ENCODE measurements around the gene ATP11A. TPM values are rescaled to one million over a fixed set of nuclear protein-coding genes. Genes with fewer than 3 reads are reported as not detected.

ATP11A gene
- total RNA-seq, 2 experiments from 2014 or later = 28.8 to 30.2 TPM

GRCh38 chr13:112918746-112919145, 228.9 kb downstream of the ATP11A start:
- Mint-ChIP-seq H3K36me3 (ENCODE audit: low read depth) (no peaks in the 10 kb centered on the region), H3K27ac (no peak overlapping the region), H3K4me3 (no peak overlapping the region), H3K27me3 (peaks cover 13% of the 10 kb centered on the region), H3K9me3 (no peaks in the 10 kb centered on the region), H3K4me1 (ENCODE audit: low read depth) (no peaks in the 10 kb centered on the region)
- intact Hi-C loops (cut with micrococcal nuclease) = no loop called here
- ChIA-PET POLR2A (no interaction called here), CTCF (no interaction called here)
- DNase-seq = no peak
- ATAC-seq = no peak
- no peak for TF ChIP-seq CTCF (IDR thresholded peaks at IDR 0.05)

GRCh38 chr13:112923962-112924361, 234.1 kb downstream of the ATP11A start:
- ChIA-PET POLR2A (no interaction called here), CTCF (interaction anchor here (1.3 kb wide), 1 partner anchor 19 kb away, joined by 3 read pairs; no protein-coding TSS in a partner anchor)
- no peaks in the 10 kb centered on the region for H3K4me1 Mint-ChIP-seq (ENCODE audit: low read depth)
- intact Hi-C loops (cut with micrococcal nuclease) = no loop called here
- H3K9me3 Mint-ChIP-seq = no peaks in the 10 kb centered on the region
- TF ChIP-seq CTCF (IDR thresholded peaks at IDR 0.05) = no peak
- peaks cover 26% of the 10 kb centered on the region for H3K27me3 Mint-ChIP-seq
- no peak overlapping the region for H3K27ac Mint-ChIP-seq
- ATAC-seq = no peak
- no peak overlapping the region for H3K4me3 Mint-ChIP-seq
- no peak for DNase-seq
- H3K36me3 Mint-ChIP-seq (ENCODE audit: low read depth) = no peaks in the 10 kb centered on the region

GRCh38 chr13:112924365-112924764, 234.5 kb downstream of the ATP11A start:
- H3K27ac Mint-ChIP-seq = no peak overlapping the region
- ChIA-PET CTCF (interaction anchor here (1.3 kb wide), 1 partner anchor 19 kb away, joined by 3 read pairs; no protein-coding TSS in a partner anchor), POLR2A (no interaction called here)
- H3K4me3 Mint-ChIP-seq = no peak overlapping the region
- peaks cover 30% of the 10 kb centered on the region for H3K27me3 Mint-ChIP-seq
- intact Hi-C loops (cut with micrococcal nuclease) = no loop called here
- no peaks in the 10 kb centered on the region for H3K4me1 Mint-ChIP-seq (ENCODE audit: low read depth)
- H3K36me3 Mint-ChIP-seq (ENCODE audit: low read depth) = no peaks in the 10 kb centered on the region
- no peak for TF ChIP-seq CTCF (IDR thresholded peaks at IDR 0.05)
- ATAC-seq = no peak
- H3K9me3 Mint-ChIP-seq = no peaks in the 10 kb centered on the region
- no peak for DNase-seq

- ChIA-PET POLR2A (no interaction called here), CTCF (no interaction called here)
- intact Hi-C loops (cut with micrococcal nuclease) = no loop called here
- ATAC-seq (no peak), DNase-seq (no peak)
- H3K4me3 Mint-ChIP-seq = no peak overlapping the region
- peaks cover 36% of the 10 kb centered on the region for H3K27me3 Mint-ChIP-seq
- H3K27ac Mint-ChIP-seq = no peak overlapping the region
- no peaks in the 10 kb centered on the region for H3K9me3 Mint-ChIP-seq
- no peak for TF ChIP-seq CTCF (IDR thresholded peaks at IDR 0.05)
- H3K36me3 Mint-ChIP-seq (ENCODE audit: low read depth) = no peaks in the 10 kb centered on the region
- peaks cover 3% of the 10 kb centered on the region for H3K4me1 Mint-ChIP-seq (ENCODE audit: low read depth)
Measured at GRCh38 chr13:112926003-112926402, 236.2 kb downstream of the ATP11A start.

- Mint-ChIP-seq H3K9me3 (no peaks in the 10 kb centered on the region), H3K27ac (no peak overlapping the region), H3K4me1 (ENCODE audit: low read depth) (peaks cover 3% of the 10 kb centered on the region), H3K4me3 (no peak overlapping the region), H3K36me3 (ENCODE audit: low read depth) (no peaks in the 10 kb centered on the region), H3K27me3 (peaks cover 36% of the 10 kb centered on the region)
- intact Hi-C loops (cut with micrococcal nuclease) = no loop called here
- no peak for DNase-seq
- no peak for ATAC-seq
- POLR2A ChIA-PET = no interaction called here
- TF ChIP-seq CTCF (IDR thresholded peaks at IDR 0.05) = no peak
- CTCF ChIA-PET = no interaction called here
Measured at GRCh38 chr13:112926993-112927392, 237.2 kb downstream of the ATP11A start.
